HG03520 (cell line): ENCODE measurements around the gene EIF4E.
"Not testable (repeated sequence)": the region's sequence is repeated elsewhere in the genome, so short reads cannot be mapped to it uniquely, and the experiment has no call there.

ENCODE experiments used
- ATAC-seq: cut with Tn5 transposase; IDR thresholded peaks from one replicate; pipeline ENCODE4 v1.9.1; 2021; ENCODE audit warnings: mild to moderate bottlenecking, moderate library complexity; ENCODE audit not compliant: unreplicated experiment

The EIF4E gene

DNA sequence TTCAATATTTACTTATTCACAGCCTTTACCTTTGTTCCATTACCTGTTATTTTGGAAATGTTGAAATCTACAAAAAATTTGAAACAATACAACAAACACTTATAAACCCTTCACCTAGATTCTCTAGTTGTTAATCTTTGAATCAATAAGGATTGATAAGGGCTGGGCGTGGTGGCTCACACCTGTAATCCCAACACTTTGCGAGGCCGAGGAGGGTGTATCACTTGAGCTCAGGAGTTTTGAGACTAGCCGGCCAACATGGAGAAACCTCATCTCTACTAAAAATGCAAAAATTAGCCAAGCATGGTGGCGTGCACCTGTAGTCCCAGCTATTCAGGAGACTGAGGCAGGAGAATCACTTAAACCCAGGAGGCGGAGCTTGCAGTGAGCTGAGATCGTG, 5.9 kb upstream of the EIF4E start:
- ATAC-seq, result not testable (repeated sequence)

DNA sequence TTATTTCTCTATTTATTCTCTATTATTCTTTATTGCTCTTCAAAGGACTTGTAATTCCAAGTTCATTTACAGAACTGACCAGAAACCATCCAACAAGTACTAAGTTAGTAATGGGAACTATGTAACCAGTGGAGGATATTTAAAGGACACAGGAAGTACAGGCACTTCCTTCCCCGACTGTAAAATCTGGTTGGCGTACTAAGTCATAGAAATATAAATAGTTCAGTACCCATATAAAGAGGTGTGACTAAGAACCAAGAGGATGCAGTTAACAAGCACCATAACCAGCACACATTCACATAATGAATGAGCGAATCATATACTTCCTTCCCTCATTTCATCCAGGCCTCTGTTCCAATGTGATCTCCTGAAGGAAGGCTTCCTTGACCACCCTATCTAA, 3.6 kb upstream of the EIF4E start:
- no peak for ATAC-seq

DNA sequence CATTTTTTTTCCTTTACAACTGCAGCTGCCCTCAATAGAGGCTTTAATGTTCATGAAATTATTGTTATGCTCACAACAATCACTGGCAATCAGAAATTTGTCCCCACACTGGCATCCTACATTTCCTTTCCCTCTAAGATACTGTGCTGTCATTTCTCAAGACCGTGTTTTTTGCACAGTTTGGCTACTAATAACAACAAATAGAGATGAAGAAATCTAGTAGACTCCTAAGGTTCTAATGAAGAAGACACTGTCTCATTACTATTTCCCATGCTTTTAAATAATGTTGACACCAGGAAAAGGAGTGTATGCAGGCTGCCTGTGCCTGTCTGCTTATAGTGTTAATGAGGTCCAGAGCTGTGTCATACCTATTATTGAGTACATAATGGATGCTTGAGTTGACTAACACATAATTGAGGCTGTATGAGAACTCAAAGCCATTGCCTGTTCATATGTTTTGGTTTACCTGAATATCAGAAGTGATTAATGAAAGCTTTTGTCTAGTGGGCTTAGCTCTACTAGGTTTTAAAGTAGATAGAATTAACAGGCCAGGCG, 1.5 kb upstream of the EIF4E start:
- no peak for ATAC-seq

DNA sequence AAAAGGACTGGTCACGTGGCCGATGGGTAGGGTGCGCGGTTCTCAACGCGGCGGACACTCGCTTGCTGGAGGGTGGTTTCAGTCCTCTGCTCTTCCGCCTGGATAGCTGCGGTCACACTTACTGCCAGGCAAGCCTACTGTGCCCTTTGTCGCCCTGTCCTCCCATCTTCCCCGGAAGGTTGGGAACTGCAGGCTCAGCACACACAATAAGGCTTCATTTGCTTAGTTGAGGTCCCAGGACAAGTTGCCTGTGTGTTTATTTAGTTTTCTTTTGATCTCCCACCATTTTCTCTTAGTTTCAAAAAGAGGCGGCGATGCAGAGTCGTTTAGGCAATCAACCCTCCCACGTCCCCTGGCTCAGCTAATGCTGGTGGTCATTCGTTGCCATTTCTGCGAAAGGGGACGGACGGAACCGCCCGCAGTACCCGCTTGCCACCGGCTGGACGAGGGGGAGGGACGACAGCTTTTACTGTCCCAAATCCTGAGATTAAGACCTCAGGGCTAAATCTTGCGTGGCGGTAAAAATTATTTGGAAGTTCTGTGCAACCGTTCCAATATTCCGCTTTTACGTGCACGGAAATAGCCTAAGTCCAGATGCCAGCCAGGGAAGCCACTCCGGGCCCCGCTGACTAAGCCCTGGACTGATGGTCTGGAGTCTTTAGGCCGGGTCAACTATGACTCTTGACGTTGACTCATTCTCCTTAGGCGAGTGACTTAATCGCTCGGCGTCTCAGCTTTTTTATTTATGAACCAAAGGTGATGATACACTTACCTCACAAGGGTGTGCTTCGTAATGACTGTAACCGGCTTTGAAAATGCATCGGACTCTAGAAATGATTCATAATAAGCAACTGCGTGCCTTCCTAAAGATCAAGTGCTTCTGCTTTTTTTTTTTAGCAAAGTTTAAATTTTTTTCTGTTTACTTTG, 671 bp upstream of the EIF4E start:
- ATAC-seq, result peak; percentile 52

DNA sequence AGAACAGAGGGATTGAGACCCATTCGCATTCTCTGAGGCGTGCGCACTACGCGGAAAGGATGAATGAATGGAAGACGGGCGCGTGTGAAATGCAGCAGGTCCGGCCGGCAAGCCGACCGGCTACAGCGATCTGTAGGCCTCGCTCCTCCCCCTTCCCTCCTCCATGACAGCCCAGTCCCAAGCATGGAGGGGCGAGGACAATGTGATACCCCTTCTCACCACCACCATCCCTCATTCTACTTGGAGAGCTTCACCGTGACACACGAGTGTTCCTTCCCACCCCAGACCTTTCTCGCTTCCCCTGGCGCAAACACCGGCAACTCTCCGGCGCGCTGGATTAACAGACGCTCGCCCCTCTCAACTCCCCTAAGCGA, 815 bp downstream of the EIF4E start:
- peak; percentile 33 for ATAC-seq

DNA sequence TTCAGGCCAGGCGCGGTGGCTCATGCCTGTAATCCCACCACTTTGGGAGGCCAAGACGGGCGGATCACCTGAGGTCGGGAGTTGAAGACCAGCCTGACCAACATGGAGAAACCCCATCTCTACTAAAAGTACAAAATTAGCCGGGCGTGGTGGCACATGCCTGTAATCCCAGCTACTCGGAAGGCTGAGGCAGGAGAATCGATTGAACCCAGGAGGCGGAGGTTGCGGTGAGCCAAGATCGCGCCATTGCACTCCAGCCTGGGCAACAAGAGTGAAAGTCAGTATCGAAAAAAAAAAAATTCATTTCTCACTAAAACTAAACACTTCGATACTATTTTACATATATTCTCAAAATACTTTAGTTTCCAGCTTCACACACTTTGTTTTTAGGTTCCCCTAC, 2.7 kb downstream of the EIF4E start:
- not testable (repeated sequence) for ATAC-seq

DNA sequence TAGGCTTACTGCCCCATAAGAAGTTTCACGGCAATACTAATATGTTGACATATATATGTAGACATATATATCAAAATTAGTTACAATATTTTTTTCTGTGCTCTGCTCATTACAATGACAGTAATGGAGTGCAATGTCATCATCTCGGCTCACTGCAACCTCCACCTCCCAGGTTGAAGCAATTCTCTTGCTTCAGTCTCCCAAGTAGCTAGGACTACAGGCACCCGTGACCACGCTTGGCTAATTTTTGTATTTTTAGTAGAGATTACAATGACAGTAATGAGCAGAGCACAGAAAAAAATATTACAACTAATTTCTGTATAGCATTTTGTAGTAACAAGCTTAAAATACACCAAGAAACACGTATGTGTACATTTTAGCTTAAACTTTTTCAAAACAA, 7.6 kb downstream of the EIF4E start:
- ATAC-seq, result no peak

DNA sequence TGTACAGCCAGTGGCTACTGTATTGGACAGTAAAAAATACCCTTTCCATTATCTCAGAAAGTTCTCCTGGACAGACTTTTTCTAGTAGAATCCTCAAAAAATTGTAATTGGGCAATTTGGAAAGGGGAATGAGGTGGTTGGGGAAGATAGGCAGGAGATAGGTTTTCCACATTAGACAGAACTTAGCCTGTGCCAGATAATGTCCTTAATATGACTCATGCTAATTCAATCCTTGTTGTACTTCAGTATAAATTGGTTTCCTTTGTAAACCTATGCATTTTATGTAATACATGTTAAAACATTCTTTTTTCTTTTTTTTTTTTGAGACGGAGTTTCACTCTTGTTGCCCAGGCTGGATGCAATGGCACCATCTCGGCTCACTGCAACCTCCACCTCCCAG, 8.9 kb downstream of the EIF4E start:
- ATAC-seq, result no peak

DNA sequence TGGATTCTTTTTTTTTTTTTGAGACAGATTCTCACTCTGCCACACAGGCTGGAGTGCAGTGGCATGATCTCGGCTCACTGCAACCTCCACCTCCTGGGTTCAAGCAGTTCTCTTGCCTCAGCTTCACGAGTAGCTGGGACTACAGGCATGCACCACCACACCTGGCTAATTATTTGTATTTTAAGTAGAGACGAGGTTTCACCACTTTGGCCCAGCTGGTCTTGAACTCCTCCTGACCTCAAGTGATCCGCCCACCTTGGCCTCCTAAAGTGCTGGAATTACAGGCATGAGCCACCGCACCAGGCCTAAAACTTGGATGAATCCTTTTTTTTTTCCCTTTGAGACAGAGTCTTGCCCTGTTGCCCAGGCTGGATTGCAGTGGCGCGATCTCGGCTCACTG, 18.2 kb downstream of the EIF4E start:
- ATAC-seq, result not testable (repeated sequence)

DNA sequence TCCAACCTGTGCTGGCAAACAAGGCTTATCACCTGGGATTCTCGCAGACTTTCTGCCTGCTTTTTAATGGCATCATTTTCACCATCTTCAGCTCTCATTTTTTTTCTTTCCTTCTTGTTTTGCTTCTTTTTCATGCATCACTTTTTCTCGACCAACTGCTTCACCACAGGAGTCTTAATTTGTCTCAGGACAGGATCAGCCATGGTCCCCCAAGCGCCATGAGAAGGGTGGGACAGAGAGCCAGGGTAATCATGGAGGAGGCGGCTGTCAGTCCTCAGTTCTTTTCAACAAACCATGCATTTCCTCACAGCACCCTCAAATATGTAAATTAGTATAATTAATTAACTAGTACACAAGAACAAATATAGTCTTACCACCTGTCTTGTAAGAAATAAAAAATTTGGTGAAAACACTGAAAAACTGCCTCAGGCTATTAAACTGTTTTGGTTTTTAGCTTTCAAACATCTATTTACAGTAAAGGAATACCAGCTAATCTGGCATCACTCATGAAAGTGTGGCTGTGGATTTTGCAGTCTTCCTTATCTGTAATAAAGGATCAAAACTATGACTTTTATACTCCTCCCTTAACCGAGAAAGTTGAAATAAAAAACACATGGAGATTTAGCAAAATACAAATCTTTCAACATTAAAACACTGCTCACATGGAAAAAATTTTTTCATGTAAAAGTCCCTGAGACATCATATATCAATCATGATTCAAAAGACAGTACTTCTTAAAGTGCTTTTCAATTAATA, 19.1 kb downstream of the EIF4E start:
- no peak for ATAC-seq

DNA sequence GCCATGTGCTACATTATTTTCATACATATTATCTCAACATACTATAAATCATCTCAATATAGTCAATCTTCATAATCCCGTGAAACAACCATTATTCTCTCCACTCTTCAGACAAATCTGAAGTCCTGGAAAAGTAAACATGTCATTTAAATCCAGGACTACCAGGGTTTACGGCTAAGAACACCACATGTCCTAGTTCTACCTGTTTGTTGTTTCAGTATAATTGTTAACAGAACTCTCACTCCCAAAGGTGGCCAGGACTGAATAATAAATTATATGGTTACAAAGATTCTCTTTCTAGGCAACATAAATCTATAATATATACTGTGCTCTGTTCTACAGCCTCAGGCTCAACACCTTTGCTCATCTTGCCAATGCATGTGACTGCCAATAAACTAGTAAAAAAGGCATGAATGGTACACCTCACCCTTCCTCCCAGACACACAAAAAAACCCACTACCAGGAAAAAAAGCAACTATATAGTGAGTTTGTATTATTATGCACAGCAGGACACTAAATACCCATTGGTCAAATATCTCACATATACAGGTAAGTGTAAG, 20.1 kb downstream of the EIF4E start:
- ATAC-seq, result no peak

DNA sequence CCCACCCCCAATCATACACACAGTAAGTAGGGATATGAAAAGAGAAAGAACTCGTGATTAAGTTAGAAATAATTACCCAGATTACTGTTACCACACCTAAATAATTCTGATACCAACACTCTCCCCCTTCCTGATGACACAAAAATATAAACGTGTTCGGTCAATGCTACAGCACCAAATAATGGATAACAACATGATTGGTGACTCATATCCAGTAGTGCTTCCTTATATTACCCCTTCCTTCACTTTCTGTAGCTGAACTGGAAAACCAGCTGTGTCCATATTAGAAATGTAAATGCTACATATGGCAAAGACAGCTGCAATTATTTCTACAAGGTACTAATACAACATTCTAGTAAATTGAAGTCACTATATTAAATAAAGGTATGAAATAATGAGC, 20.8 kb downstream of the EIF4E start:
- ATAC-seq, result no peak

DNA sequence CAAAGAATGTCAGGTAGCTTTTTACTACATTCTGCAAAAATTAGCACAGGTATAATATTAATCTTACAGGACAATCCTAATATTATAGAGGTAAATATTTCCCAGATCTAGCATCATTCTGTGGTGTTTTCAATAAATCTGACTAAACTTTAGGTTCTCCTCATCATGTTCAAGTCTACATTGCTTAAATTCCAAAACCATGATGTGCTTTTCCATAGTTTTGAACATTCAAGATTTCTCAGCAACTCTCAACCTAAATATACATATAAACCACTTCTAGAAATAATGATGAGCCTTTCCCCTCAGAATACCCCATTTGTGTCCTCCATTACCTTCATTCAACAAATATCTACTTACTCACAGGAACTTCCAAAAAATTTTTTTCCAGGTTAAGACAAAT, 23.1 kb downstream of the EIF4E start:
- ATAC-seq, result no peak

DNA sequence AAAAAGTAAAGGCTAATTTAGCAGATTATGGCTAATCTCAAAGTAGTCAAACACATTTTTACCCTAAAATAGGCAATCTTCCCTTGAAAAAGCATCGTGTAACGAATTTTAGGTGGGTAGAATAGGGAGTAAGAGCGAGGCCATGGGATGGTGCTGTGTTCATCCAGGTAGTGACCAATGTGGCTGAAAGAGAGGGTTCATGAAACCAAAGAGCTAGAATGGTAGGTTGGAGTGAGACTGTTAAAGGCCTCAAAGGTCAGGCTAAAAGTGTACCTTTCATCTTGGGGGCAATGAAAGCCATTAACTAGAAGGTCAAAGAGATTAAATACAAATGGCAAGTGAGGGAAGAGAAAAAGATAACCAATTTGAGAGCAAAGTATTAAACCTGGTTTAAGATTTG, 23.6 kb downstream of the EIF4E start:
- ATAC-seq, result no peak

DNA sequence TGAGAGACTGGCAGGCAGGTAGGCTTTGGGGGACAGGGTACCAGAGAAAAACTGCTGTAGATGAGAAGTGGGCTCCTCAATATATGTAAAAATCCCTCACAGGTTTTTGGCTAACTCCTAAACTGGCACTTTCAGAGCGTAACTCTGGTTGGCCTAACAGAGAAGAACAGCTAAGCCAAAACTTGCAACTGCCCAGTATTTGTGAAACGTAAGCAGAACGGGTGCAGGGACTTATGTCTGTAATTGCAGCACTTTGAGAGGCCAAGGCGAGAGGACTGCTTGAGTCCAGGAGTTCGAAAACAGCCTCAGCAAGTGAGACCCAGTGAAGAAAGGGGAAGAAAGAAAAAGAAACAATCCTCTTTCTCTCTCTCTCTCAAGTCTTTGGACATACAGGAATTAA, 25.0 kb downstream of the EIF4E start:
- no peak for ATAC-seq

DNA sequence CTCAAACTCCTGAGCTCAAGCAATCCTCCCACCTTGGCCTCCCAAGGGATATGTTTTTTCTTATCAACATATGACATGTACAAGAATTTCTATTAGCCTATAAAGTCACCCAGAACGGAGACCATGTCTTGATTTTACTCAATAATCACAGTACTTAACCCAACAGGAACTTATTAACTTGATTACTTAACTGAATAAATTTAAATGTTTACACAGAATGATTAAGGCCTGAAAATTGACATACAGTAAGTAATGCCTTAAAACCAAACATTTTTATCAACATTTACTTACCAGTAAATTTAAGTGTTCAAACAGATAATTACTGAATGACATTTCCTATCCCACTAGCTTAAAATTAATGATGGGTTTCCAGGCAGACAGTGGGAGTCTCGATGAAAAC, 25.4 kb downstream of the EIF4E start:
- no peak for ATAC-seq

DNA sequence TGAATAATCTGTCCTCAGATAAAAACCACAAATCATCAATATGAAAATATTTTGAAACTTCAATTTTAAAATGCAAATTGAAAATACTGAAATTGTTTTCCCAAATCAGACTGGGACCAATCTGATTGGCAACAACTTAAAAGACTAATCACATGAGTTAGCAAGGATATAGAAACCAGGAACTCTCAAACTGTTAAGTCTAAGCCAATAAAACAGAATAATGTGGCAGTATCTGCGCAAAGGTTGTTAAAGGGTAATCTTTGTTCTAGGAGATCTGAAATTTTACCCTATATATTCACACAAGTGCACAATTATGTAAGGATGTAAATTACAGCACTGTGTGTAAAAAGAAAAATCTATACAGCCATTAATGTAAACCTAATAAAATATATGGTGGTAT, 29.7 kb downstream of the EIF4E start:
- no peak for ATAC-seq

DNA sequence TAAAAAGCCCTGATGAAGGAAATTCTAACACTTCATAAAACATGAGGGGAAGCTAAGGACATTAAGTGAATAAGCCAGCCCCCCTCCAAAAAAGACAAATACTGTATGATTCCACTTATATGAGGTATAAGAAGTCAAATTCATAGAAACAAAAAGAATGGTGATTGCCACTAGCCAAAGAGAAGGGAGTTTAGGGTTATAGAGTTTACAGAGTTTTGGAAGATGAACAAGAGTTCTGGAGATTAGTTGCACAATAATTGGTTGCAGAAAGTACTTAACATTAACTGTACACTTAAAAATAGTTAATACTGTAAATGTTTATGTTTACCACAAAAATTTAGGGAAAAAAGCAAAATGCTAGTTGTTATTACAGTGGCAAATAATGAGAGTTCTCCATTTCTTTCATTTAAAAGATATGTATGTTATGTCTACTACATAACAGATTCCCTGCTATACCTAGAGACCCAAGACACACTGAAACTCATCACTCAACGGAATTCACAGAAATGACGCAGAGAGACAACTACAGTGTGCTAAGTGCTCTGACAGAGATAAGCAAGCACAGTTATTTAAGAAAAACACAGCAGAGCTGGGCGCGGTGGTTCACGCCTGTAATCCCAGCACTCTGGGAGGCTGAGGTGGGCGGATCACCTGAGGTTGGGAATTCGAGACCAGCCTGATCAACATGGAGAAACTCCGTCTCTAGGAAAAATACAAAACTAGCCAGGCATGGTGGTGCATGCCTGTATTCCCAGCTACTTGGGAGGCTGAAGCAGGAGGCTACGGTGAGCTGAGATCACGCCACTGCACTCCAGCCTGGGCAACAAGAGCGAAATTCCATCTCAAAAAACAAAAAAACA, 37.2 kb downstream of the EIF4E start:
- ATAC-seq, result no peak

DNA sequence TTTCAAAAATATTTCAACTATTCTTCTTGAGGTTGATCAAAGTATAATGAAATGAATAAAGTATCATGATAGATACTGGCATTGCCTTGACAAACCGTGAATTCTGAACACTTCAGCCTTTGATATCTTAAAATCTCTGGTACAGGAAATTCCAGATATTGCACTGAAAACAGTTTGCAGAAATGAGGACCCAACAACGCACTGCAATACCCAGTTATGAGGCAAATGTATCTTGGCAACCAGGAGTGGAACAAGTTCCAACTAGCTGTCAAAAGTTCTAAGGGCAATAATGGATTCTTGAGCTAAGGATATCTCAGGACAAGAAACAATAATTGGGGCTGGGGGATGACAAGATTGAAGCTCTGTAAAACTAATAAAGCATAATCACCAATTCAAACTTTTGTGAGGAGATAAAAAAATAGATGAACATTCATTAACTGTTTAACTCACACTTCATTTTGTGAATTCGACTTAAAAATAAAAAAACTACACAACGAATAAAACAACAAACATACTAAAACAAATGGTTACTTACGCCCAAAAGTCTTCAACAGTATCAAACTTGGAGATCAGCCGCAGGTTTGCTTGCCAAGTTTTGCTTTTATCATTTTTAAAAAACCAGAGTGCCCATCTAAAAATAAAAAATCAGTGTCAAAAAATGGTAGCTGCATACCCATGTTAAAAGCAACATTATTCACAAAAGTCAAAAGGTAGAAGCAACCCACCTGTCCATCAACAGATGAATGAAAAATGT, 38.1 kb downstream of the EIF4E start:
- no peak for ATAC-seq

DNA sequence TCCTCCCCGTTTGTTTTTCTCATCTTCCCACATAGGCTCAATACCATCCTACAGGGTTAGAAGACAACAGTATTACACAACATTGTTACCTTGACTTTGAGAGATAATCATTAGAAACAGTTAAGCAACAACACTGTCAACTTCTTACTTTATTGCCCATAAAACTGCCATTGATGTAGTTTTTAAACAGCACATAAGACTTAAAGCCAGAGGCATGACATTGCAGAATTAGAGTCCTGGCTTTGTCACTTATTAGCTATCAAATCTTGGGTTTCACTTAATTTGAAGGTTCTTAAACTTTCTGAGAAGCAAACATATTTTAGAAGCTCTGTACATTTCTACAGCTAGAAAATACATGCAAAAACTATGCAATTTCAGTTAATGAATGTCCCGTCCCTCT, 41.8 kb downstream of the EIF4E start:
- ATAC-seq, result no peak
